HL-60/S4 treated with retinoic acid at 250 ng/mL for 4 days and 3 days (cell line): ENCODE data around the gene MBP.
"Not testable (repeated sequence)": the region's sequence is repeated elsewhere in the genome, so short reads cannot be mapped to it uniquely, and the experiment has no call there.

ENCODE experiments used
- in situ Hi-C: fragments of 300-500 bp; cut with MboI; formaldehyde crosslinking; loops from 2 replicates; pipeline ENCODE4 v1.7.0; 2022; ENCODE audit warnings: low sequenced_read_pairs

The MBP gene

GRCh38 chr18:76981396-76981968, 151.1 kb downstream of the MBP start:
- in situ Hi-C loops: loop anchor here (25.0 kb wide), 2 partner anchors 231 to 681 kb away; no protein-coding TSS in a partner anchor

- in situ Hi-C loops: loop anchor here (25.0 kb wide), 2 partner anchors 231 to 681 kb away; no protein-coding TSS in a partner anchor
Observed at GRCh38 chr18:76980663-76981395, 151.8 kb downstream of the MBP start.

GRCh38 chr18:76979906-76980305, 152.7 kb downstream of the MBP start:
- in situ Hi-C loops: loop anchor here (25.0 kb wide), 2 partner anchors 232 to 682 kb away; no protein-coding TSS in a partner anchor

GRCh38 chr18:76979111-76979751, 153.4 kb downstream of the MBP start:
- in situ Hi-C loops: loop anchor here (25.0 kb wide), 2 partner anchors 233 to 683 kb away; no protein-coding TSS in a partner anchor

GRCh38 chr18:76978616-76979015, 154.0 kb downstream of the MBP start:
- in situ Hi-C loops: loop anchor here (25.0 kb wide), 2 partner anchors 234 to 684 kb away; no protein-coding TSS in a partner anchor

GRCh38 chr18:76977684-76978232, 154.8 kb downstream of the MBP start:
- in situ Hi-C loops: loop anchor here (25.0 kb wide), 2 partner anchors 235 to 685 kb away; no protein-coding TSS in a partner anchor

- in situ Hi-C loops: loop anchor here (25.0 kb wide), 2 partner anchors 235 to 685 kb away; no protein-coding TSS in a partner anchor
Observed at GRCh38 chr18:76977108-76977621, 155.4 kb downstream of the MBP start.

- in situ Hi-C loops: loop anchor here (25.0 kb wide), 2 partner anchors 237 to 687 kb away; no protein-coding TSS in a partner anchor
Observed at GRCh38 chr18:76975577-76976110, 156.9 kb downstream of the MBP start.

- in situ Hi-C loops: no loop called here
Observed at GRCh38 chr18:76974386-76974785, 158.2 kb downstream of the MBP start.

- in situ Hi-C loops: no loop called here
Observed at GRCh38 chr18:76973520-76974266, 158.9 kb downstream of the MBP start.

- in situ Hi-C loops: no loop called here
Observed at GRCh38 chr18:76972846-76973519, 159.6 kb downstream of the MBP start.

- in situ Hi-C loops: no loop called here
Observed at GRCh38 chr18:76972241-76972640, 160.3 kb downstream of the MBP start.

- in situ Hi-C loops: no loop called here
Observed at GRCh38 chr18:76970770-76971559, 161.6 kb downstream of the MBP start.

GRCh38 chr18:76967721-76968472, 164.7 kb downstream of the MBP start:
- in situ Hi-C loops: no loop called here

GRCh38 chr18:76967299-76967698, 165.3 kb downstream of the MBP start:
- in situ Hi-C loops: not testable (repeated sequence)

GRCh38 chr18:76965555-76966151, 166.9 kb downstream of the MBP start:
- in situ Hi-C loops: not testable (repeated sequence)

- in situ Hi-C loops: no loop called here
Observed at GRCh38 chr18:76963936-76964335, 168.6 kb downstream of the MBP start.
